ENCODE results near the gene TMED4.

TMED4 gene

GRCh38 chr7:44608916-44609648 lies 27.1 kb upstream of the TMED4 start:
- in situ Hi-C loops (cut with MboI; ENCODE audit: low sequenced_read_pairs) = no loop called here

- in situ Hi-C loops (cut with MboI; ENCODE audit: low sequenced_read_pairs) = no loop called here
Measured at GRCh38 chr7:44607141-44608068, 25.4 kb upstream of the TMED4 start.

GRCh38 chr7:44606341-44607140 lies 24.5 kb upstream of the TMED4 start, which contains the start of gene OGDH:
Gene OGDH, plus strand, starts transcription at chr7:44606627. Its CDS starts 17,717 bp downstream, at chr7:44624344.
- in situ Hi-C loops (cut with MboI; ENCODE audit: low sequenced_read_pairs) = no loop called here

GRCh38 chr7:44604941-44605340 lies 22.9 kb upstream of the TMED4 start:
- in situ Hi-C loops (cut with MboI; ENCODE audit: low sequenced_read_pairs) = no loop called here

- in situ Hi-C loops (cut with MboI; ENCODE audit: low sequenced_read_pairs) = no loop called here
Measured at GRCh38 chr7:44603193-44603592, 21.2 kb upstream of the TMED4 start.

- in situ Hi-C loops (cut with MboI; ENCODE audit: low sequenced_read_pairs) = no loop called here
Measured at GRCh38 chr7:44602576-44602910, 20.5 kb upstream of the TMED4 start.

GRCh38 chr7:44599222-44599621 lies 17.2 kb upstream of the TMED4 start:
- in situ Hi-C loops (cut with MboI; ENCODE audit: low sequenced_read_pairs) = loop anchor here (25.0 kb wide), 1 partner anchor 338 kb away; no protein-coding TSS in a partner anchor

GRCh38 chr7:44597181-44597580 lies 15.2 kb upstream of the TMED4 start:
- in situ Hi-C loops (cut with MboI; ENCODE audit: low sequenced_read_pairs) = loop anchor here (25.0 kb wide), 1 partner anchor 340 kb away; no protein-coding TSS in a partner anchor

- in situ Hi-C loops (cut with MboI; ENCODE audit: low sequenced_read_pairs) = loop anchor here (25.0 kb wide), 1 partner anchor 341 kb away; no protein-coding TSS in a partner anchor
Measured at GRCh38 chr7:44595934-44596635, 14.1 kb upstream of the TMED4 start.

- in situ Hi-C loops (cut with MboI; ENCODE audit: low sequenced_read_pairs) = loop anchor here (25.0 kb wide), 1 partner anchor 346 kb away; no protein-coding TSS in a partner anchor
Measured at GRCh38 chr7:44590910-44591309, 8.9 kb upstream of the TMED4 start.

GRCh38 chr7:44587843-44588711 lies 6.0 kb upstream of the TMED4 start:
- in situ Hi-C loops (cut with MboI; ENCODE audit: low sequenced_read_pairs) = loop anchor here (10.0 to 25.0 kb wide), 2 partner anchors 349 to 547 kb away; no protein-coding TSS in a partner anchor

- in situ Hi-C loops (cut with MboI; ENCODE audit: low sequenced_read_pairs) = loop anchor here (10.0 to 25.0 kb wide), 2 partner anchors 354 to 551 kb away; no protein-coding TSS in a partner anchor
Measured at GRCh38 chr7:44583146-44583865, 1.3 kb upstream of the TMED4 start.

GRCh38 chr7:44580945-44581878 lies 819 bp downstream of the TMED4 start:
- in situ Hi-C loops (cut with MboI; ENCODE audit: low sequenced_read_pairs) = loop anchor here (10.0 to 25.0 kb wide), 2 partner anchors 356 to 554 kb away; no protein-coding TSS in a partner anchor

GRCh38 chr7:44576228-44576627 lies 5.8 kb downstream of the TMED4 start:
- in situ Hi-C loops (cut with MboI; ENCODE audit: low sequenced_read_pairs) = loop anchor here (25.0 kb wide), 1 partner anchor 361 kb away; no protein-coding TSS in a partner anchor

GRCh38 chr7:44575054-44575453 lies 7.0 kb downstream of the TMED4 start:
- in situ Hi-C loops (cut with MboI; ENCODE audit: low sequenced_read_pairs) = loop anchor here (25.0 kb wide), 1 partner anchor 362 kb away; no protein-coding TSS in a partner anchor

GRCh38 chr7:44574287-44574872 lies 7.7 kb downstream of the TMED4 start:
- in situ Hi-C loops (cut with MboI; ENCODE audit: low sequenced_read_pairs) = no loop called here

Measured in HL-60/S4 (cell line).